Measurements from ENCODE around the gene NFATC4. TPM values are rescaled to one million over a fixed set of nuclear protein-coding genes. Genes with fewer than 3 reads are reported as not detected.

The NFATC4 gene
- total and polyA plus RNA-seq, 2 donors (not counting 1 experiment from before 2014, with no cell fraction given), result 3.1 to 7.6 TPM

GRCh38 chr14:24408764-24409163, 40.8 kb downstream of the NFATC4 start:
- CTCF ChIA-PET, result interaction anchor here (1.0 to 6.0 kb wide), 7 partner anchors 10 to 75 kb away, joined by 3 to 55 read pairs (median 5); partner anchors contain the start of genes KHNYN and NYNRIN

DNA sequence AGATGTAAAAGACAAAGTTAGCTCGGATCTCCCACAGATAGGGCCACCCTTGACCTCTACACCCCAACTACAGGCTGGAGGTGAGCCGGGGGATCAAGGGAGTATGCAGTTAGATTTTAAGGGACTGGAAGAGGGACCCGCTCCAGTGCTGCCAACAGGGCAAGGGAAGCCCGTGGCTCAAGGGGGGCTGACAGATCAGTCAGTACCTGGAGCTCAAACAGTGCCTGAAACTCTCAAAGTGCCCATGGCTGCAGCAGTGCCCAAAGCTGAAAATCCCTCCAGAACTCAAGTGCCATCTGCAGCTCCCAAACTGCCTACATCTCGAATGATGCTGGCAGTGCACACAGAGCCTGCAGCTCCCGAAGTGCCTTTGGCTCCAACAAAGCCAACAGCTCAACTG, 41.2 kb downstream of the NFATC4 start:
- H3K4me1 ChIP-seq (ENCODE audit: control insufficient read depth in 2 of 2, insufficient read depth in 2 of 2, low read length in 2 of 2), result no peaks in the 10 kb centered on the region
- H3K36me3 ChIP-seq (replicated peaks in 1 of 2; ENCODE audit: control extremely low read depth in 1 of 2, control insufficient read depth in 1 of 2, extremely low read depth in 1 of 2, insufficient read depth in 2 of 2, low read length in 1 of 2), result no peaks in the 10 kb centered on the region
- DNase-seq (no peak), ATAC-seq (ENCODE audit: low read depth) (no peak)
- peaks cover 0 to 14% (median 6%) of the 10 kb centered on the region in 4 experiments for H3K27me3 ChIP-seq (replicated peaks in 1 of 4; ENCODE audit: control extremely low read depth in 1 of 4, control insufficient read depth in 3 of 4, insufficient read depth in 4 of 4, low read length in 3 of 4)
- no peaks in the 10 kb centered on the region for H3K4me1 Mint-ChIP-seq
- H2AFZ ChIP-seq (ENCODE audit: insufficient read depth, low read depth, low read length, poor library complexity, severe bottlenecking), result no peak overlapping the region
- no peak overlapping the region for H3K4me2 ChIP-seq (replicated peaks; ENCODE audit: low read depth, low read length, poor library complexity, severe bottlenecking)
- no peaks in the 10 kb centered on the region for H4K20me1 ChIP-seq (ENCODE audit: control insufficient read depth, insufficient read depth, low read length, poor library complexity, severe bottlenecking)
- no peak overlapping the region for H3K27ac Mint-ChIP-seq
- H3K9me3 ChIP-seq (ENCODE audit: control extremely low read depth in 1 of 3, control insufficient read depth in 2 of 3, insufficient read depth in 1 of 3, low read length in 2 of 3), result peaks cover 0 to 3% (median 0%) of the 10 kb centered on the region in 3 donors
- 76% methylated on average over 4 of the region's 6 CpGs for WGBS (ENCODE audit: insufficient coverage)
- no peaks in the 10 kb centered on the region for H3K9me3 Mint-ChIP-seq (ENCODE audit: insufficient read depth)
- peaks cover 22% of the 10 kb centered on the region for H3K27me3 Mint-ChIP-seq
- H3K79me2 ChIP-seq (ENCODE audit: control insufficient read depth, insufficient read depth, low read length), result no peaks in the 10 kb centered on the region
- no peak overlapping the region for H3K27ac ChIP-seq (ENCODE audit: low read length in 2 of 2)
- no peak overlapping the region for H3K4me3 ChIP-seq (ENCODE audit: control extremely low read depth in 1 of 5, extremely low read depth in 1 of 5, insufficient read depth in 1 of 5, low read depth in 2 of 5, low read length in 4 of 5)
- intact Hi-C loops (cut with micrococcal nuclease), result no loop called here
- ChIA-PET CTCF (interaction anchor here (0.6 to 6.0 kb wide), 10 partner anchors 8 to 75 kb away, joined by 3 to 55 read pairs (median 3); partner anchors contain the start of genes KHNYN and NYNRIN), POLR2A (interaction anchor here (1.5 kb wide), 1 partner anchor 10 kb away, joined by 6 read pairs; the partner anchor contains the start of gene NYNRIN)
- no peak overlapping the region for H3K4me3 Mint-ChIP-seq
- no peak overlapping the region for H3K9ac ChIP-seq (ENCODE audit: low read length)
- TF ChIP-seq EZH2 (IDR thresholded peaks at IDR 0.05; ENCODE audit: borderline replicate concordance, insufficient read depth, low read depth, low read length, poor library complexity, severe bottlenecking), result no peak
- TF ChIP-seq, protein P1, sequence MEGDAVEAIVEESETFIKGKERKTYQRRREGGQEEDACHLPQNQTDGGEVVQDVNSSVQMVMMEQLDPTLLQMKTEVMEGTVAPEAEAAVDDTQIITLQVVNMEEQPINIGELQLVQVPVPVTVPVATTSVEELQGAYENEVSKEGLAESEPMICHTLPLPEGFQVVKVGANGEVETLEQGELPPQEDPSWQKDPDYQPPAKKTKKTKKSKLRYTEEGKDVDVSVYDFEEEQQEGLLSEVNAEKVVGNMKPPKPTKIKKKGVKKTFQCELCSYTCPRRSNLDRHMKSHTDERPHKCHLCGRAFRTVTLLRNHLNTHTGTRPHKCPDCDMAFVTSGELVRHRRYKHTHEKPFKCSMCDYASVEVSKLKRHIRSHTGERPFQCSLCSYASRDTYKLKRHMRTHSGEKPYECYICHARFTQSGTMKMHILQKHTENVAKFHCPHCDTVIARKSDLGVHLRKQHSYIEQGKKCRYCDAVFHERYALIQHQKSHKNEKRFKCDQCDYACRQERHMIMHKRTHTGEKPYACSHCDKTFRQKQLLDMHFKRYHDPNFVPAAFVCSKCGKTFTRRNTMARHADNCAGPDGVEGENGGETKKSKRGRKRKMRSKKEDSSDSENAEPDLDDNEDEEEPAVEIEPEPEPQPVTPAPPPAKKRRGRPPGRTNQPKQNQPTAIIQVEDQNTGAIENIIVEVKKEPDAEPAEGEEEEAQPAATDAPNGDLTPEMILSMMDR (IDR thresholded peaks at IDR 0.05), result no peak

More at GRCh38 chr14:24408764-24409163, 40.8 kb downstream of the NFATC4 start:
- no peak for ATAC-seq (ENCODE audit: low read depth)
- H4K20me1 ChIP-seq (ENCODE audit: control insufficient read depth, insufficient read depth, low read length, poor library complexity, severe bottlenecking), result no peaks in the 10 kb centered on the region
- Mint-ChIP-seq H3K27me3 (peaks cover 27% of the 10 kb centered on the region), H3K9me3 (ENCODE audit: insufficient read depth) (no peaks in the 10 kb centered on the region), H3K4me1 (no peaks in the 10 kb centered on the region), H3K27ac (no peak overlapping the region), H3K4me3 (no peak overlapping the region)
- POLR2A ChIA-PET, result interaction anchor here (1.5 kb wide), 1 partner anchor 10 kb away, joined by 6 read pairs; the partner anchor contains the start of gene NYNRIN
- no peak overlapping the region for H3K4me3 ChIP-seq (ENCODE audit: control extremely low read depth in 1 of 5, extremely low read depth in 1 of 5, insufficient read depth in 1 of 5, low read depth in 2 of 5, low read length in 4 of 5)
- H2AFZ ChIP-seq (ENCODE audit: insufficient read depth, low read depth, low read length, poor library complexity, severe bottlenecking), result no peak overlapping the region
- no peak overlapping the region for H3K9ac ChIP-seq (ENCODE audit: low read length)
- intact Hi-C loops (cut with micrococcal nuclease), result no loop called here
- WGBS (ENCODE audit: insufficient coverage), result 67% methylated on average over 3 of the region's 3 CpGs
- no peaks in the 10 kb centered on the region for H3K36me3 ChIP-seq (replicated peaks in 1 of 2; ENCODE audit: control extremely low read depth in 1 of 2, control insufficient read depth in 1 of 2, extremely low read depth in 1 of 2, insufficient read depth in 2 of 2, low read length in 1 of 2)
- no peaks in the 10 kb centered on the region for H3K79me2 ChIP-seq (ENCODE audit: control insufficient read depth, insufficient read depth, low read length)
- TF ChIP-seq EZH2 (IDR thresholded peaks at IDR 0.05; ENCODE audit: borderline replicate concordance, insufficient read depth, low read depth, low read length, poor library complexity, severe bottlenecking), result no peak
- TF ChIP-seq, protein P1 (IDR thresholded peaks at IDR 0.05), result no peak
- H3K27ac ChIP-seq (ENCODE audit: low read length in 2 of 2), result no peak overlapping the region
- H3K9me3 ChIP-seq (ENCODE audit: control extremely low read depth in 1 of 3, control insufficient read depth in 2 of 3, insufficient read depth in 1 of 3, low read length in 2 of 3), result peaks cover 0 to 3% (median 0%) of the 10 kb centered on the region in 3 donors
- H3K27me3 ChIP-seq (replicated peaks in 1 of 4; ENCODE audit: control extremely low read depth in 1 of 4, control insufficient read depth in 3 of 4, insufficient read depth in 4 of 4, low read length in 3 of 4), result peaks cover 0 to 14% (median 8%) of the 10 kb centered on the region in 4 experiments
- no peak for DNase-seq
- H3K4me2 ChIP-seq (replicated peaks; ENCODE audit: low read depth, low read length, poor library complexity, severe bottlenecking), result no peak overlapping the region
- no peaks in the 10 kb centered on the region for H3K4me1 ChIP-seq (ENCODE audit: control insufficient read depth in 2 of 2, insufficient read depth in 2 of 2, low read length in 2 of 2)

All from B cell (primary cell).